ENCODE measurements around the gene NEK5.
"Not testable (repeated sequence)": the region's sequence is repeated elsewhere in the genome, so short reads cannot be mapped to it uniquely, and the experiment has no call there.

The NEK5 gene

GRCh38 chr13:52061587-52061986 is 67.3 kb downstream of the NEK5 start:
- DNase-seq, result no peak

- not testable (repeated sequence) for DNase-seq
Observed at GRCh38 chr13:52061064-52061463, 67.8 kb downstream of the NEK5 start.

- DNase-seq, result no peak
Observed at GRCh38 chr13:52053460-52053859, 75.4 kb downstream of the NEK5 start.

GRCh38 chr13:52051400-52051799 is 77.5 kb downstream of the NEK5 start:
- no peak for DNase-seq

- DNase-seq, result no peak
Observed at GRCh38 chr13:52048516-52048915, 80.4 kb downstream of the NEK5 start.

GRCh38 chr13:52047463-52047862 is 81.4 kb downstream of the NEK5 start:
- DNase-seq, result no peak

- DNase-seq, result no peak
Observed at GRCh38 chr13:52043675-52044074, 85.2 kb downstream of the NEK5 start.

GRCh38 chr13:52036037-52036436 is 92.8 kb downstream of the NEK5 start:
- DNase-seq, result no peak

- no peak for DNase-seq
Observed at GRCh38 chr13:52034616-52035226, 94.2 kb downstream of the NEK5 start.

- DNase-seq, result no peak
Observed at GRCh38 chr13:52033039-52033438, 95.8 kb downstream of the NEK5 start.

GRCh38 chr13:52030401-52030800 is 98.5 kb downstream of the NEK5 start:
- DNase-seq, result not testable (repeated sequence)

- DNase-seq, result no peak
Observed at GRCh38 chr13:52029569-52029968, 99.3 kb downstream of the NEK5 start.

GRCh38 chr13:52027832-52028231 is 101.0 kb downstream of the NEK5 start:
- no peak for DNase-seq

- no peak for DNase-seq
Observed at GRCh38 chr13:52026246-52026626, 102.6 kb downstream of the NEK5 start.

- DNase-seq, result no peak
Observed at GRCh38 chr13:52025475-52026245, 103.2 kb downstream of the NEK5 start.

GRCh38 chr13:52024481-52024880 is 104.4 kb downstream of the NEK5 start, which contains the start of gene UTP14C:
UTP14C (plus strand) TSS chr13:52024691; CDS start chr13:52028805, 4,114 bp downstream.
- no peak for DNase-seq

GRCh38 chr13:52022356-52022755 is 106.5 kb downstream of the NEK5 start:
- DNase-seq, result no peak

- DNase-seq, result no peak
Observed at GRCh38 chr13:52020191-52020590, 108.7 kb downstream of the NEK5 start.

- DNase-seq, result no peak
Observed at GRCh38 chr13:52016296-52016695, 112.6 kb downstream of the NEK5 start.

- no peak for DNase-seq
Observed at GRCh38 chr13:52012512-52012836, 116.4 kb downstream of the NEK5 start.

GRCh38 chr13:52011632-52012511 is 117.0 kb downstream of the NEK5 start, which contains the start of gene ALG11:
ALG11 (plus strand) TSS chr13:52012398; CDS start chr13:52012419, 21 bp downstream.
- DNase-seq, result peak; percentile 100

- peak; percentile 12 for DNase-seq
Observed at GRCh38 chr13:52010890-52011631, 117.8 kb downstream of the NEK5 start, which contains the start of gene ATP7B. ATP7B (minus strand) TSS chr13:52011450; CDS start chr13:52011337, 113 bp downstream.

- DNase-seq, result no peak
Observed at GRCh38 chr13:52009946-52010345, 118.9 kb downstream of the NEK5 start.
